Erythroblast (primary cell): Measurements from ENCODE around the gene CLASP1.

Source experiments
- GATA1 ChIP-seq: IDR thresholded peaks from 2 replicates; pipeline ENCODE4 v1.6.1; 2011; ENCODE audit warnings: low read depth, mild to moderate bottlenecking, control low read depth, low read length, moderate library complexity
- POLR2A ChIP-seq: IDR thresholded peaks from 2 replicates; pipeline ENCODE4 v1.6.1; 2011; ENCODE audit warnings: mild to moderate bottlenecking, low read length

DNA sequence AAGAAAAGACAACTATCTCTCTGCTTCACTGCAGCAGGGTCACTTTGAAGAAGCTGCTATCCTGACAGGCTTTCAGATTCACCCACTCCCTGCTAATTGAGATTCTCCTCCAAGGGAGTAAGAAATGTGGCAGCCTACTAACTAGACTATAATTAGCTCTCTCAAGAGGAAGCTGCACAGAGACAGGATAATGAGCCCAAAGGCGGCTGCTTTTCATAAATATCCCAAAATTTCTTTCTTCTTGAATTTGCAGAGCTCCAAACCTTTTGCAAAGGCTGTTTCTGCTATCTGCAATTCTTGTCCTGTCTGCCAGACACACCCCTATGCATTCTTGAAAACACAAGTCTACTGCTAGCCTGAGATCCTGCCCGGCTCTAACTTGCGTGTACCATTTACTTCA is 172.6 kb downstream of the CLASP1 start:
- TF ChIP-seq POLR2A, result no peak
- TF ChIP-seq GATA1, result no peak
